GM12878 (cell line): ENCODE data around the gene POU4F3.

Experiments
- MEF2B ChIP-seq: fragments of 450-650 bp; IDR thresholded peaks from 2 replicates; pipeline ENCODE4 v1.6.1; 2018; ENCODE audit warnings: mild to moderate bottlenecking, moderate library complexity; ENCODE audit not compliant: partially characterized antibody, poor library complexity, severe bottlenecking
- NFXL1 ChIP-seq: fragments of 450-650 bp; IDR thresholded peaks from 2 replicates; pipeline ENCODE4 v1.6.1; 2017; ENCODE audit warnings: antibody characterized with exemption, mild to moderate bottlenecking, borderline replicate concordance
- PBX3 ChIP-seq: IDR thresholded peaks from 2 replicates; pipeline ENCODE4 v1.6.1; 2011; ENCODE audit warnings: mild to moderate bottlenecking, low read depth, low read length, moderate library complexity; ENCODE audit not compliant: insufficient replicate concordance
- REST ChIP-seq: IDR thresholded peaks from 2 replicates; pipeline ENCODE4 v1.6.1; 2012; ENCODE audit warnings: mild to moderate bottlenecking, low read depth, low read length
- RFX5 ChIP-seq: IDR thresholded peaks from 2 replicates; pipeline ENCODE4 v1.6.1; 2011; ENCODE audit warnings: low read depth, low read length, improper control_type of control experiment
- TCF3 ChIP-seq: IDR thresholded peaks from 2 replicates; pipeline ENCODE4 v1.6.1; 2012; ENCODE audit warnings: low read depth, mild to moderate bottlenecking, low read length, borderline replicate concordance; ENCODE audit not compliant: insufficient read depth
- TF ChIP-seq, protein P1 (sequence below), 3 experiments: IDR thresholded peaks in 2 of 3; conservative IDR thresholded peaks in 1 of 3; 2 replicates each; pipeline ENCODE4 v1.5.1; 2011; ENCODE audit warnings: low read depth in 3 of 3, low read length in 3 of 3, mild to moderate bottlenecking in 3 of 3, control low read depth in 2 of 3, moderate library complexity in 2 of 3, inconsistent platforms in 1 of 3, mixed read lengths in 1 of 3; ENCODE audit not compliant: control insufficient read depth in 2 of 3, insufficient read depth in 1 of 3; ENCODE audit errors: extremely low read depth in 1 of 3

DNA sequence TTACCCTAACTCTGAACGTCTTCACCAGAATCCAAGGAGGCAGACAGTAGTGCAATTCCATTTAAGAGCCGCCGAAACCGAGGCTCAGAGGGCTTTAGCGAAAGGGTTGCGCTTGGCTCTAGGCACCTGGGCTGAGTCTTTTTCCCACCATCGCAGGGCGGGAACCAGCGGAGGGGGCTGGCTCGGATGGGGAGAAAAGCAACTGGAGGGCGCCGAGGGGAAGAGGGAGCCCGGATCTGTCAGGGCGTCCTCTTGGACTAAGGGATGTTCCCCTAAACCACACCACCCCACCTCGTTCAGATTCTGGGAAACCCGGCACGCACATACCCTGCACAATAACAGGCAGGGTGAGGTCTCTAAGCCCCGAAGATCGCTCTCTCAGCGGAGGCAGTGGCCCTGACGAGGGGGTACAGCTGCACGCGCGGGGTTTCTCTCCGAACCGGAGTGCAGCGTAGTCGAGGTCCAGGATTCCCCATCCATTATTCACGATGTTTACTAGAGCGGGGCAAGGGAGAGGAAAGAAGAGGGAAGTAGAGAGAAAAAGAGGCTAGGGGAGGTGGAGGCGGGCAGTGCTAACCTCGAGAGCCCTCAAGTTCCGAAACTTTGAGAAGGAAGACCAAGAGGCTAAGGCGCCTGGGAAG lies 1.3 kb upstream of the POU4F3 start:
- TF ChIP-seq RFX5 (no peak), PBX3 (no peak), TCF3 (no peak), REST (no peak), NFXL1 (no peak), MEF2B (no peak)
- TF ChIP-seq, protein P1, sequence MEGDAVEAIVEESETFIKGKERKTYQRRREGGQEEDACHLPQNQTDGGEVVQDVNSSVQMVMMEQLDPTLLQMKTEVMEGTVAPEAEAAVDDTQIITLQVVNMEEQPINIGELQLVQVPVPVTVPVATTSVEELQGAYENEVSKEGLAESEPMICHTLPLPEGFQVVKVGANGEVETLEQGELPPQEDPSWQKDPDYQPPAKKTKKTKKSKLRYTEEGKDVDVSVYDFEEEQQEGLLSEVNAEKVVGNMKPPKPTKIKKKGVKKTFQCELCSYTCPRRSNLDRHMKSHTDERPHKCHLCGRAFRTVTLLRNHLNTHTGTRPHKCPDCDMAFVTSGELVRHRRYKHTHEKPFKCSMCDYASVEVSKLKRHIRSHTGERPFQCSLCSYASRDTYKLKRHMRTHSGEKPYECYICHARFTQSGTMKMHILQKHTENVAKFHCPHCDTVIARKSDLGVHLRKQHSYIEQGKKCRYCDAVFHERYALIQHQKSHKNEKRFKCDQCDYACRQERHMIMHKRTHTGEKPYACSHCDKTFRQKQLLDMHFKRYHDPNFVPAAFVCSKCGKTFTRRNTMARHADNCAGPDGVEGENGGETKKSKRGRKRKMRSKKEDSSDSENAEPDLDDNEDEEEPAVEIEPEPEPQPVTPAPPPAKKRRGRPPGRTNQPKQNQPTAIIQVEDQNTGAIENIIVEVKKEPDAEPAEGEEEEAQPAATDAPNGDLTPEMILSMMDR (IDR thresholded peaks at IDR 0.05 in 2 of 3, conservative IDR thresholded peaks at IDR 0.05 in 1 of 3; ENCODE audit: control insufficient read depth in 2 of 3, extremely low read depth in 1 of 3, insufficient read depth in 1 of 3, low read depth in 3 of 3, low read length in 3 of 3) = no peak
